Keratinocyte (primary cell): ENCODE measurements around the gene CCDC120. TPM values are rescaled to one million over a fixed set of nuclear protein-coding genes. Genes with fewer than 3 reads are reported as not detected.

Experiments
- DNase-seq: peaks from one replicate; pipeline ENCODE4 v3.0.0-alpha.2; 2011; ENCODE audit warnings: low read depth, missing footprints, low spot score
- FAIRE-seq: peaks from 2 replicates; lab custom pipeline; 2011; peaks lifted over from hg19 to GRCh38; lab: Jason Lieb, UNC
- H2AFZ ChIP-seq: 2 replicates; pipeline ENCODE4 v1.6.0; 2012; ENCODE audit warnings: low read length, control low read depth, inconsistent platforms; ENCODE audit not compliant: control insufficient read depth
- H3K27ac ChIP-seq: 2 replicates; pipeline ENCODE4 v1.5.1; 2011; ENCODE audit warnings: low read length; ENCODE audit not compliant: control insufficient read depth, insufficient read depth
- H3K27me3 ChIP-seq: 3 replicates; pipeline ENCODE4 v1.6.0; 2011; ENCODE audit warnings: low read length; ENCODE audit not compliant: control insufficient read depth, insufficient read depth; ENCODE audit errors: extremely low read depth
- H3K36me3 ChIP-seq, 2 experiments: 2 replicates in 1 of 2; 3 replicates in 1 of 2; pipeline ENCODE4 v1.5.1; 2011; ENCODE audit warnings: low read length in 2 of 2, mild to moderate bottlenecking in 1 of 2; ENCODE audit not compliant: control insufficient read depth in 2 of 2, insufficient read depth in 2 of 2; ENCODE audit errors: extremely low read depth in 1 of 2
- H3K4me1 ChIP-seq: 3 replicates; pipeline ENCODE4 v1.5.1; 2011; ENCODE audit warnings: low read length; ENCODE audit not compliant: control insufficient read depth, insufficient read depth; ENCODE audit errors: extremely low read depth
- H3K4me2 ChIP-seq: 3 replicates; pipeline ENCODE4 v1.6.0; 2011; ENCODE audit warnings: low read depth, low read length; ENCODE audit not compliant: control insufficient read depth, insufficient read depth; ENCODE audit errors: extremely low read depth
- H3K4me3 ChIP-seq, 3 experiments: fragments of 200-600 bp in 1 of 3; sonication (generic) in 1 of 3; 2 replicates in 2 of 3; 3 replicates in 1 of 3; pipeline ENCODE4 v1.5.1; 2011 to 2016; ENCODE audit warnings: low read length in 3 of 3, mild to moderate bottlenecking in 3 of 3, control low read depth in 2 of 3, inconsistent platforms in 1 of 3, low read depth in 1 of 3, mixed read lengths in 1 of 3, mixed run types in 1 of 3, moderate library complexity in 1 of 3; ENCODE audit not compliant: control insufficient read depth in 2 of 3, insufficient read depth in 2 of 3; ENCODE audit errors: extremely low read depth in 1 of 3
- H3K79me2 ChIP-seq: 2 replicates; pipeline ENCODE4 v1.6.0; 2012; ENCODE audit warnings: low read length; ENCODE audit not compliant: control insufficient read depth, insufficient read depth
- H3K9ac ChIP-seq: 3 replicates; pipeline ENCODE4 v1.6.0; 2011; ENCODE audit warnings: low read length; ENCODE audit not compliant: control insufficient read depth, insufficient read depth; ENCODE audit errors: extremely low read depth
- H3K9me1 ChIP-seq: 3 replicates; pipeline ENCODE4 v1.6.0; 2011; ENCODE audit warnings: low read length; ENCODE audit not compliant: control insufficient read depth, insufficient read depth; ENCODE audit errors: extremely low read depth
- H3K9me3 ChIP-seq: 2 replicates; pipeline ENCODE4 v1.5.1; 2012; ENCODE audit warnings: low read depth, low read length; ENCODE audit not compliant: control insufficient read depth
- H4K20me1 ChIP-seq: 3 replicates; pipeline ENCODE4 v1.6.0; 2011; ENCODE audit warnings: low read length; ENCODE audit not compliant: control insufficient read depth, insufficient read depth; ENCODE audit errors: extremely low read depth
- EZH2 ChIP-seq: IDR thresholded peaks from one replicate; pipeline ENCODE4 v1.6.1; 2012; ENCODE audit warnings: inconsistent platforms, mild to moderate bottlenecking, low read length, moderate library complexity
- dilution Hi-C: fragments of 300-500 bp; cut with MboI; formaldehyde crosslinking; loops from one replicate; pipeline ENCODE4 v1.7.0; 2020; ENCODE audit warnings: low sequenced_read_pairs; ENCODE audit not compliant: extremely low pct_ligation_motif_present
- polyA plus RNA-seq, 5 experiments: library from polyadenylated mRNA; depleted of rRNA in 3 of 5; stranded (reverse) in 3 of 5; stranded (forward) in 1 of 5; unstranded in 1 of 5; fragments of >200 nt; gene quantifications; 1 replicate in 1 of 5; 2 replicates in 3 of 5; 3 replicates in 1 of 5; pipeline versions ENCODE4 v1.2.1 to v1.2.3, GENCODE V29; 2011 to 2012; ENCODE audit warnings: missing spikeins in 2 of 5, low read depth in 1 of 5, low replicate concordance in 1 of 5
- TF ChIP-seq, protein P1 (sequence below), 3 experiments: IDR thresholded peaks in 1 of 3; conservative IDR thresholded peaks in 1 of 3; optimal IDR thresholded peaks in 1 of 3; 2 replicates in 2 of 3; 3 replicates in 1 of 3; pipeline versions ENCODE3 to v1.5.1; 2011; ENCODE audit warnings: low read length in 3 of 3, mild to moderate bottlenecking in 3 of 3, moderate library complexity in 2 of 3, control low read depth in 1 of 3, inconsistent platforms in 1 of 3; ENCODE audit not compliant: insufficient read depth in 2 of 3; ENCODE audit errors: extremely low read depth in 1 of 3

CCDC120 gene
- polyA plus RNA-seq, 1 donor (not counting 4 experiments of a cell fraction or from before 2014, with no cell fraction given) = 4.9 TPM

- Histone ChIP-seq H3K27ac (no peak overlapping the region), H4K20me1 (no peaks in the 10 kb centered on the region), H3K79me2 (no peaks in the 10 kb centered on the region), H3K27me3 (no peaks in the 10 kb centered on the region), H2AFZ (peak overlapping the region; percentile 47), H3K4me2 (peak overlapping the region; percentile 45), H3K9me3 (no peaks in the 10 kb centered on the region), H3K4me1 (peaks cover 2% of the 10 kb centered on the region), H3K9me1 (no peaks in the 10 kb centered on the region), H3K36me3 (no peaks in the 10 kb centered on the region), H3K9ac (peak overlapping the region; percentile 22), H3K4me3 (peak overlapping the region; percentile 19 to 50 (median 25))
- no peak for DNase-seq
- dilution Hi-C loops = no loop called here
- TF ChIP-seq, protein P1, sequence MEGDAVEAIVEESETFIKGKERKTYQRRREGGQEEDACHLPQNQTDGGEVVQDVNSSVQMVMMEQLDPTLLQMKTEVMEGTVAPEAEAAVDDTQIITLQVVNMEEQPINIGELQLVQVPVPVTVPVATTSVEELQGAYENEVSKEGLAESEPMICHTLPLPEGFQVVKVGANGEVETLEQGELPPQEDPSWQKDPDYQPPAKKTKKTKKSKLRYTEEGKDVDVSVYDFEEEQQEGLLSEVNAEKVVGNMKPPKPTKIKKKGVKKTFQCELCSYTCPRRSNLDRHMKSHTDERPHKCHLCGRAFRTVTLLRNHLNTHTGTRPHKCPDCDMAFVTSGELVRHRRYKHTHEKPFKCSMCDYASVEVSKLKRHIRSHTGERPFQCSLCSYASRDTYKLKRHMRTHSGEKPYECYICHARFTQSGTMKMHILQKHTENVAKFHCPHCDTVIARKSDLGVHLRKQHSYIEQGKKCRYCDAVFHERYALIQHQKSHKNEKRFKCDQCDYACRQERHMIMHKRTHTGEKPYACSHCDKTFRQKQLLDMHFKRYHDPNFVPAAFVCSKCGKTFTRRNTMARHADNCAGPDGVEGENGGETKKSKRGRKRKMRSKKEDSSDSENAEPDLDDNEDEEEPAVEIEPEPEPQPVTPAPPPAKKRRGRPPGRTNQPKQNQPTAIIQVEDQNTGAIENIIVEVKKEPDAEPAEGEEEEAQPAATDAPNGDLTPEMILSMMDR (optimal IDR thresholded peaks at IDR 0.05 in 1 of 3, IDR thresholded peaks at IDR 0.05 in 1 of 3, conservative IDR thresholded peaks at IDR 0.05 in 1 of 3; ENCODE audit: extremely low read depth in 1 of 3, insufficient read depth in 2 of 3, low read length in 3 of 3) = no peak
- no peak for TF ChIP-seq EZH2
- no peak for FAIRE-seq
These were observed 5.4 kb upstream of the CCDC120 start for GRCh38 chrX:49053223-49054072.

- FAIRE-seq (no peak), DNase-seq (no peak)
- Histone ChIP-seq H3K4me1 (peaks cover 2% of the 10 kb centered on the region), H3K9ac (no peak overlapping the region), H3K4me2 (peak overlapping the region; percentile 30), H3K36me3 (no peaks in the 10 kb centered on the region), H3K9me1 (no peaks in the 10 kb centered on the region), H3K9me3 (no peaks in the 10 kb centered on the region), H2AFZ (no peak overlapping the region), H3K4me3 (peak overlapping the region; percentile 19 to 50 (median 25)), H3K79me2 (no peaks in the 10 kb centered on the region), H4K20me1 (no peaks in the 10 kb centered on the region), H3K27me3 (no peaks in the 10 kb centered on the region), H3K27ac (no peak overlapping the region)
- dilution Hi-C loops = no loop called here
- TF ChIP-seq EZH2 = no peak
- TF ChIP-seq, protein P1 (optimal IDR thresholded peaks at IDR 0.05 in 1 of 3, IDR thresholded peaks at IDR 0.05 in 1 of 3, conservative IDR thresholded peaks at IDR 0.05 in 1 of 3; ENCODE audit: extremely low read depth in 1 of 3, insufficient read depth in 2 of 3, low read length in 3 of 3) = no peak
These were observed 4.6 kb upstream of the CCDC120 start for GRCh38 chrX:49054073-49054762.
